ENCODE data around the gene KHK. TPM values are rescaled to one million over a fixed set of nuclear protein-coding genes. Genes with fewer than 3 reads are reported as not detected.
A peak's percentile ranks its signal among the peaks of the same experiment; 100 is the strongest.

The KHK gene
- total and polyA plus RNA-seq, 9 of the 15 experiments (the other 6 are each of a cell fraction or from before 2014, with no cell fraction given), result 1.5 to 10.7 (median 5.2) TPM

- TF ChIP-seq PHF20 (IDR thresholded peaks at IDR 0.05; ENCODE audit: partially characterized antibody) (peak; percentile 59), NR2F6 (CRISPR knock-in tag; IDR thresholded peaks at IDR 0.05) (no peak), ZBTB2 (IDR thresholded peaks at IDR 0.05) (no peak), TARDBP (IDR thresholded peaks at IDR 0.05) (no peak; the same call in 1 of the 2 replicates), ZNF277 (CRISPR knock-in tag; IDR thresholded peaks at IDR 0.05; ENCODE audit: borderline replicate concordance) (no peak), TAF7 (tag; IDR thresholded peaks at IDR 0.05) (no peak), FOXK2 (conservative IDR thresholded peaks at IDR 0.05 in 1 of 2, IDR thresholded peaks at IDR 0.05 in 1 of 2; ENCODE audit: low read depth in 2 of 2) (no peak; a peak in 1 of 4 replicates), MGA (IDR thresholded peaks at IDR 0.05) (no peak), ZNF668 (CRISPR knock-in tag; IDR thresholded peaks at IDR 0.05) (no peak), NR2C1 (IDR thresholded peaks at IDR 0.05) (no peak), NR2C1 (tag; IDR thresholded peaks at IDR 0.05) (no peak), TAF1 (IDR thresholded peaks at IDR 0.05; ENCODE audit: control insufficient read depth, extremely low read depth, insufficient read depth, low read length, severe bottlenecking) (peak; percentile 82), NFIX (CRISPR knock-in tag; IDR thresholded peaks at IDR 0.05; ENCODE audit: low read depth) (no peak)
Measured at GRCh38 chr2:27071277-27071989, 15.1 kb upstream of the KHK start, which contains the start of gene OST4 (continued).
